Measurements from ENCODE around the gene L3MBTL1.

- TF ChIP-seq MYC (IDR thresholded peaks at IDR 0.05; ENCODE audit: low read depth, low read length) (no peak), POLR2A (IDR thresholded peaks at IDR 0.05; ENCODE audit: extremely low read depth, insufficient read length) (no peak)
- TF ChIP-seq, protein P1, sequence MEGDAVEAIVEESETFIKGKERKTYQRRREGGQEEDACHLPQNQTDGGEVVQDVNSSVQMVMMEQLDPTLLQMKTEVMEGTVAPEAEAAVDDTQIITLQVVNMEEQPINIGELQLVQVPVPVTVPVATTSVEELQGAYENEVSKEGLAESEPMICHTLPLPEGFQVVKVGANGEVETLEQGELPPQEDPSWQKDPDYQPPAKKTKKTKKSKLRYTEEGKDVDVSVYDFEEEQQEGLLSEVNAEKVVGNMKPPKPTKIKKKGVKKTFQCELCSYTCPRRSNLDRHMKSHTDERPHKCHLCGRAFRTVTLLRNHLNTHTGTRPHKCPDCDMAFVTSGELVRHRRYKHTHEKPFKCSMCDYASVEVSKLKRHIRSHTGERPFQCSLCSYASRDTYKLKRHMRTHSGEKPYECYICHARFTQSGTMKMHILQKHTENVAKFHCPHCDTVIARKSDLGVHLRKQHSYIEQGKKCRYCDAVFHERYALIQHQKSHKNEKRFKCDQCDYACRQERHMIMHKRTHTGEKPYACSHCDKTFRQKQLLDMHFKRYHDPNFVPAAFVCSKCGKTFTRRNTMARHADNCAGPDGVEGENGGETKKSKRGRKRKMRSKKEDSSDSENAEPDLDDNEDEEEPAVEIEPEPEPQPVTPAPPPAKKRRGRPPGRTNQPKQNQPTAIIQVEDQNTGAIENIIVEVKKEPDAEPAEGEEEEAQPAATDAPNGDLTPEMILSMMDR (IDR thresholded peaks at IDR 0.05; ENCODE audit: low read depth, low read length), result no peak
These were observed 25.0 kb downstream of the L3MBTL1 start for GRCh38 chr20:43532416-43533055.

Data from NB4 (cell line).